Activated CD4-positive, alpha-beta T cell treated with anti-CD3 and anti-CD28 coated beads for 4 hours (primary cell): Measurements from ENCODE around the gene XRCC4.
"Not testable (repeated sequence)": the region's sequence is repeated elsewhere in the genome, so short reads cannot be mapped to it uniquely, and the experiment has no call there.

ENCODE experiments used
- DNase-seq, 2 donors: peaks; one replicate each; pipeline ENCODE4 v3.0.0-alpha.2; 2020

The XRCC4 gene

DNA sequence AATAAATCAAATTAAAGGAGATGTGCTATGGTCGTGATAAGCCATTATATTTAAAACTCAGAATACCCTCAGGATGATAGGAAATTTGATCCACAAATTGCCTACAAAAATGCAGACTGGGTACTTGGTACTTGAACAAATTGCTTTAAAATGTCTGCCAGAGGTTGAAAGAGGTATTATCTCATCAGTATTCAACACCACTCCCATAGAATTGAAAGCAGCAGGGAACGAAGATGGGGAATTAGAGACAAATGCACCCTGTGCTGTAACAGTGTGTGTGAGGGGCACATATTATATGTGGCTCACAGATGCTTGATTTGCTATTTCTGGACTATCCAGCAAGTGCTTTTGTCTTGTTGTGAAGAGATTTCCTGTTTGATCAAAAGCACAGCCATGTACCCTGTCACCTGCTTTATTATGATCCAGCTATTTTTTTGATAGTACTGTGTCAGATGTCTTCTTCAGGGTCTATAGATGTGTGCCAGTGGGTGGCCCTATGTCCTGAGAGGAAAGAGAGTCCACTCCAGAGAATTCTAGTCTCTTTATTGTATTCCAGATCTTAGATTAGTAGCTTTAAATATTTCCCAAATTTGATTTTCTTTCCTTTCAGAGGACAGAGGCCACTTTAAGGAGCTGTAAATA lies 120.1 kb downstream of the XRCC4 start:
- no peak for DNase-seq

DNA sequence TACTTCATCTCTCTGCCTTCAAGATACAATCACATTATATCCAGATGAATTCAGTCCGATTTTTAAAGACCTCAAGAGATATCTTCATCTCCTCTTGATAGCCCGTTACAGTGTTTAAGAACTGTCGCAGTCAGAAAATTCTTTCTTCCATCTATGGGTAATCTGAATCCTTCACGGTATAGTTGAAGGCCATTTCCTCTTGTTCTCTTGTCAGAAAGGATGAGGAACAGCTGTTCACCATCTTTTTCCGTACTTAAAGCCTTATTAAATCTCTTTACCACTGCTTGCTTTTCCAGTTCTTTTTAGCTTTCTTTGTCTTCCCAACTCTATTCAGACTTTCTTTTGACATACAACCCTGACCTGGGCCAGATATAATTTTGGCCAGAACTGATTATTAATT lies 121.8 kb downstream of the XRCC4 start:
- DNase-seq = no peak

DNA sequence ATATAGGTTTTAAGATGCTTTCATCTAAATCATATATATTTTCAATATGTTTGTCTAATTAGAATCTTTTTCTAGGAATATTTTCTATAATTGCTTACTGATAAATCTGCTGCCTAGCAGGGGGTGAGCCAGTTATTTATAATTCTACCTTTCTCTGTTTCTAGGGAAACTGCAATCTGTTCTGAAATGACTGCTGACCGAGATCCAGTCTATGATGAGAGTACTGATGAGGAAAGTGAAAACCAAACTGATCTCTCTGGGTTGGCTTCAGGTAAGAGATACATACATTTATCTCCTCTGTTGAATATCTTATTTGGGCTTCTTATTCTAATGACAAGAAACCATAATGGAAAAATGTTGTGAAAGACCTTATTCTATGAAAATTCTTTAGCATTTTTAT lies 127.3 kb downstream of the XRCC4 start:
- DNase-seq = no peak

DNA sequence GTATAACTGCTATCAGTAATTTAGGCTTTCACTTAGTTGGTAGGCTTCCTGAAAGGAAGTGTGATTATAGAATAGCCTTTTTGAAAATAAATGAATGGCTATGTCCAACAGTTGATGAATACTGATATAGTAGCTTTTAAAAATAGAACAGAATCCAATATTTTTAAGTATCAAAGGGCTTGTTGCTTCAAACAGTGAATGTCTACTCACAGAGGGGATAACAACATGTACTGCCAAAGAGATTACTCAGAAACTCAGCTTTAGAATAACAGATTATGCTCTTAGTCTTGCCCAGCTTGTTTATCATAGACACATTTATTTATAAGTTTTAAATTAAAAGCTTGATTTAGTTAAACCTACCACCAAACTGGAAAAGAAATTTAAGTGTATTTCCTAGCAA lies 132.6 kb downstream of the XRCC4 start:
- DNase-seq = no peak

DNA sequence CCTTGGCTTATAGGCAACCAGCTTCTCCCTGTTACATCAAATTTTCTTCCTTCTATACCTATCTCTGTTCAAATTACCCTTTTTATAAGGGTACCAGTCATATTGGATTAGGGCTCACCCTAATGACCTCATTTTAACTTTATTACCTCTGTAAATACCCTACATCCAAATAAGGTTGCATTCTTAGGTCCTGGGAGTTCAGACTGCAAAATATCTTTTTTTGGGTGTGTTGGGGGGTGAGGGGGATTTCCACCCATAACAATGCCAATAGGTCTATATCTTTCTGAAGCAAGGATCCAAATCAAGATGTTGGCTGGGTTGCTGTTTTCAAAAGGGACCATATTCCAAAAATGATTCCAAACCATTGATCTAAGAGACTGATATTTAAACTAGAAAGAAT lies 141.7 kb downstream of the XRCC4 start:
- DNase-seq = no peak

DNA sequence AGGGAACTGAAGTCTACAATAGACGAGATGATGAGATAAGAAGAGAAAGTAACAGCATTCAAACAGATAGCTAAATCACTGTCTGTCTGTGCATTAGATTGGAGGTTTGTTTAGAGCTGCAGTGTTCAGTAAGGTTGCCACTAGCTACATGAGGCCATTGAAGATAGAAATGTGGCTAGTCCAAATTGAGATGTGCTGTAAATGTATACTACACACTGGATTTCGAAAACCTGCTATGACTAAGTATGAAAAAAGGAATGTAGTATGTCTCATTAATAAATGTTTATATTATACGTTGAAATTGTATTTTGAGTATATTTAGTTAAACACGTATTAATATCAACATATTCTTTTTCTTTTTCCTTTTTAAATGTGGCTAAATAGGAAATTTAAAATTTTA lies 142.1 kb downstream of the XRCC4 start:
- no peak for DNase-seq

DNA sequence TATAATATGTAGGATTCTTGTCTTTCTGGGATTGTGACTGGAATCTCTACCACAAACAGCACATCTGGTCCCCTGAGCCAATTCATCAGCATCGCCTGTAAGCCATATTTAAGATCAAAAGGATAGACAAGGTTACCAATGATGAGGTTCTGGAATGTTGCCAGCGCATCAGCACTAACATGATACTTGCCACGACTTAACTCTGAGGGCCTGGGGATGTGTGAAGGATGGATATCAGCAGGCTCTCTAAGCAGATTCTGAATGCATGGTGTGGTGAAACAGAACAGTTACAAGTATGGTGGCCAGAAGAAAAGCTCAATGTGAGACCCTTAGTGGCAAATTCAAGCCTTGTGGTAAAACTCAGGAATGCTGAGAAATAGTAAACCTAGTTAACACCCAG lies 143.0 kb downstream of the XRCC4 start:
- no peak for DNase-seq

DNA sequence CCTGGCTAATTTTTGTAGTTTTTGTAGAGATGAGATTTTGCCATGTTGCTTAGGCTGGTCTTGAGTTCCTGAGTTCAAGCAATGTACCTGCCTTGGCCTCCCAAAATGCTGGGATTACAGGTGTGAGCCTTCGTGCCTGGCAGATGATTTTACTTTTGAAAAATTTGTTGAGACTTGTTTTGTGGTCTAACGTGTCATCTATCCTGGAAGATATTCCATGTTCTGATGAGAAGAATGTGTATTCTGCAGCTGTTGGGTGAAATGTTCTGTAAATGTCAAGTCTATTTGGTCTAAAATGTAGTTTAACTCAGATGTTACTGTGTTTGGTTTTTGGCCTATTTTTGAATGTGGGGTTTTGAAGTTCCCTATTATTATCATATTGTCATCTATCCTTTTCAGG lies 145.6 kb downstream of the XRCC4 start:
- DNase-seq = no peak

DNA sequence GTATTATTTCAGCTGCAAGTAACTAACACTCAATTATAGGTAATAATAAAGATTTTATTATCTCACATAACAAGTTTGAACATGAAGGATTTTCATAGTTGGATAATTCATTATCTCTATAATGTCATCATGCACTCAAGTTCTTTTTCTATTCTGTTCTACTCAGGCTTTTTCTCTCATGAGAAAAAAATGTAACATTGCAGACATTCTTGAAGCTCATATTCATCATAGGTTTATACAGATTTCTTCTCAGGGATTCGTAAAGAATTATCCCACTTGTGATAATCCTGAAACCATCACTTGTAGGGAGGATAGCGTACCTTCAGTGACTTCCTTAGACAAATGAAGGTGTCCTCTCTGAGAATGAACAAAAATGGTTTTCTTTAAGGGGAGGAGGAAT lies 150.3 kb downstream of the XRCC4 start:
- DNase-seq = no peak

DNA sequence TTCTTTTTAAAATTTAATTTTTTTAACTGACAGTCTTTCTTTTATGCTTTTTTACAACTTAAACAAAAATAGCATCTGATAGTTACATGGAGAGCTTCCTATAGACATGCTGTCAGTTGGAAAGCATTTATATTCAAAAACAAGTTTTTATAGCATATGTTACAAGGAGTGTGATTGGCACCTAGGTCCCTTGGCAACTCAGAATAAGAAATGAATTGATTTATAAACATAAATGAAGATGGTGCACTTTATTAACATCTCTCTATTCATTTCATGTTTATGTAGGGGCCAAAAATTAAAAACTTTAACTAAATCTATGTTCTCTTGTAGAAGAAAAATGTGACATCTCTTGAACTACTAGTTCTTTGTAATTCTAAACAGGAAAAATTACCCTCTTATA lies 153.2 kb downstream of the XRCC4 start:
- no peak for DNase-seq

DNA sequence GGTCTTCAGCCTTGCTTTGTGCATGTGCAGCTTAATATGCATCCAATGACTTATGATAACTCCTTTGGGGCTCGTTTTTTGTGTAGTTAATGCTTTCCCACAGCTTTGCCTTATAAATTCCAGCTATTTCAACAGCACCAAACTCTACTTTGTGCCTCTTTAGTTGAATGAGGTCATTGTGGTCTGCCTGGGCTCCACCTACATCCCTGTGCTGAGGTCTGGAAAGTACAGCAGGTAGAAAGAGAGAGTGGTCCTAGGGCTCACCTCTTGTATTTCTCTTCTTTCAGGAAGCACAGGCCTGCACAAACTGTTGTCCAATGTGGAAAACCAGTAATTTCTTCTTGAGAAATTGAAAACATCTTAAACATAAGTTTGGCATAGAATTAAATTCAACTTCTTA lies 167.2 kb downstream of the XRCC4 start:
- no peak for DNase-seq

DNA sequence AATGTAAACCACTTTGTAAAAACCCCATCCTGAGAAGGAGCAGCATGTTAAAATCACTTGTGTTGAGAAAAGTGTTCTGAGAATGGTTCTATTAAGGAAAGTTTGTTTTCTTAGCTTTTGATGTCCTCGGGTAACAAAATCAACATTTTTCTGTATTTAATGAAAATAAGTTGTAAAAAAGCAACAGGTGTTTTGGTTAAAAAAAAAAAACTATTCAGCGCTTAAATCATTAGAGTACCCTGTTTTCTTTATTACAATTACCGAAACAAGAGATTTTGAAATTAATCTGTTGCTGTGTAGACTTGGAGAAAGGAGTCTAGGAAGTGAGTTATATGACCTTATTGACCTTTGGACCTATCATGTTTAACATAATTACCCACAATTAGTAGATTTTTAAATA lies 167.7 kb downstream of the XRCC4 start:
- no peak for DNase-seq

DNA sequence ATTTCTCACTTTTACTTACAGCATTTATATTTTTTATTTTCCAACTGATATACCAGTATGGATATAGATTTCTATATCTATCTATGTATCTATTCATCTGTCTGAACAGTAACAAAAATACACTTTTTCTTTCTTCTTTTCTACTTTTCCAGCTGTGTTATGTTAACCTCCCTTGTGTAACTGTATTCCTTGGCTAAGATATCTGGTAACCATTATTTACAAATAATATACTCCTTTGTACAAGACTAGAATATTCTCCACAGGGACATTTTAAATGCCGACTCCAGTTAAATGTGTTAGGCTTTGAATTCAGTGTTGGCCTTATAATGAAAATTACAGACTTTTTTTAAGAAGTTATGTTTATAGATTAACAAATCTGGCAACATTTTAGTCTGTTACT lies 168.7 kb downstream of the XRCC4 start:
- no peak for DNase-seq

DNA sequence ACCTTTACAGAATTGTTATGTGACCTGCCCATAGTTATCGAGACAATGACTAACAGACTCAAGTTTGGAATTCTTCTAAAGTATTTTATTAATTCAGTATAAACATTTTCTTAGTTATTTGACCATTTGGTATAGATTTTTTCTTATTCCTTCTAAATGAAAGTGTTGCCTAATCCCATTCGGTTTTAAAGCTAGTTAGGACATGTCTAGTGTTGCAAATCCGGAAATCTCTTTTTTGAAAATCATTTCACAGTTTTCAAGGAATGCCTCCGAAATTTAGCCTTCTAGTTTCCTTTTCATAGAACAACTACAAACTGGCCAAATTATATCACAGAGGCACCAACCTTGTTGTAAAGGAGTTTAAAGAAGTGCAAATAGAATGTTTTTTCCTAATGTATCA lies 171.8 kb downstream of the XRCC4 start:
- no peak for DNase-seq

DNA sequence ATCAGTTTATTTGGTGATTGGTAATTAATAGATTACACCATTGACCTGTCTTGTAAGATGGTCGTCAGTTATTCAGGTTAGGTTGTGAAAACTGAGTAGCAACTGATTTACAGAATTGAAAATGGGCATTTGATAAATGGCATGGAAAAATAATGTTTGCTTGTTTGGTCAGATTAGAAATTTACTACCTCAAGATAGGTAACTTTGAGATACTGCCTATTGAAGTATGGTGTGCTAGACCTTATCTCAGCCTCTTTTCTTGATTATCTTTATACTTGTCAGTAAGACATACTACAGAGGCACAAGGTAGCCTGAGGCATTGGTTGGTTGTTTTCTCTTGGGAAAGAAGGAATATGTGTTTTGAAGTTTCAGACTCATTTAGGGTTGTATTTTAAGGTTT lies 174.5 kb downstream of the XRCC4 start:
- DNase-seq = no peak

DNA sequence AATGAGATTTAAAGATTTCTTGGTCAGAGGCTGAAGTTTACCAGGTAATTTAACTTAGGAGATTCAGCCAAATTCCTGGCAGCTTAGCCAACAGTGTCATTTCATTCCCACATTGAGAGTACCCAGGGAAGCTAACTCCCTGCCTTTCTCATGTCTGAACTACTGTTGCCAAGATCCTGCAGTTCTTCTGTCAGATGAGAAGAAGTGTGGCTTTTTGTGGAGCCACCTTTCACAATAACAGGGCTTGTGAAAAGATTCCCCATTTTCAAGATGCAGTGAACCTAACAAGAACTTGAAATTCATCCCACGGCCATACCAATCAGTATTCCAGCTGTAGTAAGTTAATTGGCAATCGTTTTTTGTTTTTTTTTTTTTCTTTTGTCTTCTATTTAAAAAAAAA lies 176.4 kb downstream of the XRCC4 start:
- DNase-seq = no peak

DNA sequence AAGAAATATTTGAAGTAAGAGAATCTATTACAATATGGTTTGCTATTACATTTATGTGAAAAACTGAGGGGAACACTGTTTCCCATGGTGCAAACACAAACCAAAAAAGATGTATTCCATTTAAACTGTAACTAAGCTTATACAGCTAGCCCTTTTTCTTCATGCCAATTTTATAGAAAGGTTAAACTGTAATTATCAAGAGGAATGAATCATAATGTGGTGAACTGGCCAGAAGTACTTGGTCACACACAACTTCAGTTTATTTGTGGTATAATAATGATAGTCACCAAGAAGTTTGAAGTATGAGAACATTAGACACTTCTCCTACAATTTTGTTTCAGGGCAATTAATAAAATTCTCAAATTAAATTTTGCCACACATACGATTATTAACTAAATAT lies 177.9 kb downstream of the XRCC4 start:
- DNase-seq = no peak

DNA sequence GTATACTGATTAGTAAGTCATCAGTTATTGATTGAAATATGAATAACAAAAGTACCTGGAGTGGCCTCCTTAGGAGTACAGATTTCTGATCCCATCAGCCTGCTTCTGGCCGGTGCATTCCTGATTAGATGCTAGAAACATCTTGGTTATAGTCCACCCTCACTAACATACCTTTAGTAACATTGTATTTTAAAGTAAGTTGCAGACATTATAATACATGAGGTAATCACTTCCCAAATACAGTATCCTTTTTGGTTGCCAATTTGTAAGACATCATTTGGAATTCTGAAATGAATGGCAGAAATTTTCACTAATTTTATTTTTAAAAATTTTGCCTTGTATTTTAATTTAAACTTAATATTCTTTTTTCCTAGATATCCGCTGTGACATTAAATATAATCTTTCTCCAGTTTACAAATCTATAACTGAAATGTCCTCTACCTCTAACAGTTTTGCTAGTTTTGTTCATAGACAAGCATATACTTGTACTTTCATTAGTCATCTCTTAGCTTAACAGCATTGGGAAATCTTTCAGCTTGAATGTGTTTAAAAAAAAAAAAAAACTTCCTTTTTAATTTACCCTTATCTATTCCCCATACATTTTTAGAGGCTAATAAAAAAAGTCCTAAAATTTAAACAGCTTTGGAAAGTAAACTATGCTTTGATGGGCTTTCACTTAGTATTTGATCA lies 178.9 kb downstream of the XRCC4 start:
- DNase-seq = no peak

DNA sequence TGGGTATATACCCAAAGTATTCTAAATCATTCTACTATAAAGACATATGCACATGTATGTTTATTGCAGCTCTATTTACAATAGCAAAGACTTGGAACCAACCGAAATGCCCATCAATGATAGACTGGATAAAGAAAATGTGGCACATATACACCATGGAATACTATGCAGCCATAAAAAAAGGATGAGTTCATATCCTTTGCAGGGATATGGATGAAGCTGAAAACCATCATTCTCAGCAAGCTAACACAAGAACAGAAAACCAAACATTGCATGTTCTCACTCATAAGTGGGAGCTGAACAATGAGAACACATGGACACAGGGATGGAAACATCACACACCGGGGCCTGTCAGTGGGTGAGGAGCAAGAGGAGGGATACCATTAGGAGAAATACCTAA lies 180.3 kb downstream of the XRCC4 start:
- not testable (repeated sequence) for DNase-seq

DNA sequence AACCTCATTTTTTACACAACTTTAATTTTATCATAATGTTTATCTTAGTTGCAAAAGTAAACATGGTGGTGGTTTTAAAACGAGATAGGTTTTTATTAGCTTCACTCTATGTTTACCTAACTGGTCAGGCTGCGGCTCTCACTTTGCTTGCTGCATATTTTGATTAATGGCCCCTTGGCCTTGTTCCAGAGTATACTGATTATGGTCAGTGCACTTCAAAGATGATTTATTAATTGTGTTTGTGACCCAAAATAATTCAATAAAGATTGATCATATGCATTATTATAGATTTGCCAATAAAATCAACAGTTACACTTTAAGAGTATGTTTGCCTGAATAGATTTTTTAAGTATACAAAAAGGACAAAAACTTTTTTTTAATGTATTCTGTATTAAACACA lies 188.0 kb downstream of the XRCC4 start:
- no peak for DNase-seq

DNA sequence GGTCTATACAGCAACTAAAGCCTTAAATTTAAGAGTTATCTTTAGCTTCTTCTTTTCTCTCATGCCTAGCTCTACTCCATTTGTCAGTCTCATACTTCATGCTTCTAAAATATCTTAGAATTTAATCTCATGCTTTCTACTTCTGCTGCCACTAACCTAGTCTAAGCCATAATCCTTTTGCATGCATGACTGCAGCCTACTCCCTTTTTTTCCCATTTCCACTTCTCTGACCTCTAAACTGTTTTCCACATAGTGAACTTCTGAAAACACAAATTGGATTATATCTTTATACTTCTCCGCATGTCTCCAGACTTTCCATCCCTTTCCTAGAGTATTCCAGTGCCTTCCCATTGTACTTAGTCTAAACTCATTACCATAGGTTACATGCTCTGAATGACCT lies 193.0 kb downstream of the XRCC4 start:
- no peak for DNase-seq

DNA sequence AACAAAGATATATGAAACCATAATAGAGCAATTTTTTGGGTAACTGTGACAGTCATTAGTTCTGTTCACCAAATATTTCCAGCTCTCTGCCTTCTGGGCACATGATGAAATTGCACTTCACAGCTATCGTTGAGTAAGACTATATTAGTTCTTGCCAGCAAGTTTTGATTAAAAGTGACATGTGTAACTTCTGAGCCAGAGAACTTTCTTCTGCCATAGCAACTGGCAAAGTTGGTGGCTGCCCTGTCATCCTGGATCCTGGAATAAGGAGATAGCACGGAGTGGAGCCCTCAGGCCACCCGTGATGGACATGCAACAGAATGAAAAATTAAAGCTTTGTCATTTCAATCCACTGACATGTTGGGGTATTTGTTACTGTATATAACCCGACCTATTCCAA lies 199.8 kb downstream of the XRCC4 start:
- DNase-seq = no peak

DNA sequence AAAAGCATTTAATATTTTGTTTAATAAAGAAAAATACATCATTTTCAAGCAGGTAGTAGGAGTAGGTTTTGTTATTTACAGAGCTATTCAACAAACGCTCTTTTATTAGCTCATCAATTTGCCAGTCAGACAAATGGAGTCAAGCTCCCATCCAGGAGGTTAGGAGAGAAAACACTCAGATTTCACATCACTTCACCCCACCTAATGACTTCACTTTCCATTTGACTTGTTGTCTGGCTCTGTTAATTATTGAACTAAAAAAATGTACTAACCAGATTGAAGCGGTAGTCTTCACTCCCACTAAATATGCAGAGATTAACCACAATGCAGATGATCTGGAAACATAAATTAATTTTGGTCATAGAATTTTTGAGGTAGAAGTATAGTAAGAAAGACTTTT lies 200.6 kb downstream of the XRCC4 start:
- DNase-seq = no peak

DNA sequence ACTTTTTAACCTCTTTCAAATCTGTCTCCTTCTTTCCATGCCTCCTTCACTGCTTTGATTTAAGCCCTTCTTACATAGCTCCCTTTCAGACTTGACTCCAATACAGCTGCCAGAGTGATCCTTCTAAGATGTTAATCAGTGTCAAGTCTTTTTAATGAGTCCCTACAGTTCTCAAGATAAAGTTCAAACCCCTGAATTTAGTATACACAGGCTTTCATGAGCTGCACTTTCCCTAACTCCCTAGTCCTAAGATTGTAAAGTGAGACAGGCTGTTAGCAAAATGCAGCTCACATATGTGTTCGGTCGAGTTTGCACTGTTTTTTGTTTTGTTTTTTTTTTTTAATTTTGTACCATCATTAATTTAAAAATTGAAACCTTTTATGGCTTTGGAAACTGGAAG lies 203.8 kb downstream of the XRCC4 start:
- DNase-seq = no peak

DNA sequence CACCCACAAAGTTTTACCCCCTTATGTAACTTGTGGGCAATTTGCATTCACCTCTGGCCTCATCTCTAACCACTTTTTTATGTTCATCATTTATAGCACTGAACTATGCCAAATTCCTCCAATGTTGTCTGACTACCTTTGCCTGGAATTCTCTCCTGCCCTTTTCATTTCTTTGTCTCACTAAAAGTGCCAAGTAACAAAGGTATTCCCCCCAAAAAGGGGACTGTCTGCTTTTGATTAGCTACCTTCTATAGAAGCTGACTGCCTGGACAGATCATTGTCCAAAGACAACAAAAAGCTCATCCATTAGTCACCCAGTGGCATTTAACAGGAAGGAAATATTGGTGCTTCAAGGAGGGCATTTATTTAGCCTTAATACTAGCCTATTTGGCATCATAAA lies 204.3 kb downstream of the XRCC4 start:
- no peak for DNase-seq
